GM19452 (cell line): ENCODE measurements around the gene ANO10.
"Not testable (repeated sequence)": the region's sequence is repeated elsewhere in the genome, so short reads cannot be mapped to it uniquely, and the experiment has no call there.

Experiments used
- ATAC-seq: cut with Tn5 transposase; IDR thresholded peaks from one replicate; pipeline ENCODE4 v1.9.1; 2021; ENCODE audit not compliant: unreplicated experiment

The ANO10 gene

GRCh38 chr3:43484926-43485488 is 136.8 kb downstream of the ANO10 start:
- ATAC-seq: no peak

DNA sequence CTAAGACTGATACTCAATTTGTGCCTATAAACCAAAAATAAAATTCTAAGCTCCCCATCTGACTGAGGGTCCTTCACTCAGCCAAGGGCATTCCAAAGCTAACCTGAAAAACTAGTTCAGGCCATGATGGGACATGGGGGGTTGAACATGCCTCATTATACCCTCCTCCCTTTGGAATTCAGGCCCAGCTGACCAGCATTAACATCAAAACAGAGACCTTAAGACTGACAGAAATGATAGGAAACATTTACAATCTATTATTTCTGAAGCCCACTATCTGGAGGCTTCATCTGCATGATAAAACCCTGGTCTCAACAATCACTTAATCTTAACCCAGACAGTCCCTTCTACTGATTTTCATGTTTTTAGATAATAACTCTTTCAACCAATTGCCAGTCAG is 140.4 kb downstream of the ANO10 start:
- ATAC-seq: no peak

- ATAC-seq: not testable (repeated sequence)
Observed at GRCh38 chr3:43478839-43479238, 143.0 kb downstream of the ANO10 start.

DNA sequence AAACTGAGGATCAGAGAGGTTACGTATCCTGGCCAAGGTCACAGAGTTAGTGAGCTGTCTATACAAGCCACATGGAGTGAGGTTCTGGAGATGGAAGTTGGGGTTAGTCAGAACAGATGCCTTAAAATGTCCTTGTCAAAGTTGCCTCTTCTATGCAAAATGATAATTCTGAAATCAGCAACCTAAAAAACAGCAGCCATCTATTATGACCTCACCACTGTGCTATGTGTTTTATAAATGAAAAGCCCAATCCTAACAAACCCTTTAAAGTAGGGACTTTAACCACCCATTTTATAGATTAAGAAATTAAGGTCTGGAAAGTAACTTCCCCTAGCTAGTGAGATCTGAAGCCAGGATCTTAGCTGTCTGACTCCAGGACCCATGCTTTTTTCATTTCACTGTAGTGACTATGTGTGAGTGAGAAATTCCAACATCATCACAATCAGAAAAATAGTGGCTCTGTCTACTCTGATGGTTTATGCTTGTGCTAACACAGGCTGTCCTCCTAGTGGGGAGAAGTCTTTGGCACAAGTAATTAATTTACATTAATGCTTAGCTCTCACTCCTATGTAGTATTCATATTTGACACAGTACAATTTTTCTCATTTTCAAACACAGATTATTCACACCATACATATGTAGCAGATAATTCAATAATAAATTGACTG is 143.6 kb downstream of the ANO10 start:
- no peak for ATAC-seq

- no peak for ATAC-seq
Observed at GRCh38 chr3:43477600-43477999, 144.2 kb downstream of the ANO10 start.

GRCh38 chr3:43473737-43474136 is 148.1 kb downstream of the ANO10 start:
- ATAC-seq: no peak

- ATAC-seq: no peak
Observed at GRCh38 chr3:43473244-43473643, 148.6 kb downstream of the ANO10 start.

DNA sequence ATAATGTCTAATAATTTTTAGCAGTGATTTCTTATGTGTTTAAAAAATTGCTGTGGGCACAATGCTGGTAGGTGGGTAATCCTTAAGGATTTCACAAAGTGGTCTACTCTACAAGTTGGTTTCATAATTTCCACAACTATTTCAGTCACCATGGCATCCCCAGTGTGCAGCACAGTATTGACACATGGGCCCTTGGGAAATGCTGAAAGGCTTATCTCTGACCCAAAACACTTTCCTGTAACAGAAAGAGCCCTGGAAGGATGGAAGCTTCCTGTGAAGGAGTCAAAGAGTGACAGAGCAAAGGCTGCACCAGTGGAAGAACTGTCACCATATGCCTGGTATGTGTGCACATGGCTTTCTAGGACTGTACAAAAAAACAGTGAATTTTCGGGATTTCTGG is 153.7 kb downstream of the ANO10 start:
- no peak for ATAC-seq

DNA sequence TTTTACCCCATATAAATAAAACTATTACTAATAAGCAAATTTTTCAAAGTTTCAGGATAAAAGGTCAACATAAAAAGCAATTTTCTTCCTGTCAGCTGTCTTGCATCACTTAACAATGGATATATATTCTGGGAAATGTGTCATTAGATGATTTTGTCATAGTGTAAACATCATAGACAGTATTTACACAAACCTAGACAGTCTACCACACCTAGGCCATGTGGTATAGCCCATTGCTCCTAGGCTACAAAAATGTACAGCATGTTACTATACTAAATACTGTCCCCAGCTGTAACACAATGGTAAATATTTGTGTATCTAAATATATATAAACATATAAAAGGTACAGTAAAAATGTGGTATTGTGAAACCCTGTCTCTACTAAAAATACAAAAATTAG is 156.7 kb downstream of the ANO10 start:
- no peak for ATAC-seq

GRCh38 chr3:43462566-43462965 is 159.2 kb downstream of the ANO10 start:
- ATAC-seq: not testable (repeated sequence)

GRCh38 chr3:43461345-43461744 is 160.5 kb downstream of the ANO10 start:
- no peak for ATAC-seq

DNA sequence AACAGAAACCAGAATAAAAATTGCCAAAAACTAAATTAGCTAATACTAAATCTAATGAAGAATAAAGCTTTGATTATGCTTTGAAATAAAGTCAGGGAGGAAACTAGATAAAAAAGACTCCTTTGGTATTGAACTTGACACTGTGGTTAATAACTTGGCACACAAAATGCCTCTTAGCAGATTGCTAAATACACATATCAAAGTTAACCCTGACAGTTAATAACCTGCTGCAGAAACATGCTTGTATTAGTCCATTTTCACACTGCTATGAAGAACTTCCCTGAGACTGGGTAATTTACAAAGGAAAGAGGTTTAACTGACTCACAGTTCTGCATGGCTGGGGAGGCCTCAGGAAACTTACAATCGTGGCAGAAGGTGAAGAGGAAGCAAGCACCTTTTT is 164.8 kb downstream of the ANO10 start:
- ATAC-seq: not testable (repeated sequence)

GRCh38 chr3:43455233-43455632 is 166.6 kb downstream of the ANO10 start:
- ATAC-seq: no peak

GRCh38 chr3:43453981-43454380 is 167.8 kb downstream of the ANO10 start:
- no peak for ATAC-seq

DNA sequence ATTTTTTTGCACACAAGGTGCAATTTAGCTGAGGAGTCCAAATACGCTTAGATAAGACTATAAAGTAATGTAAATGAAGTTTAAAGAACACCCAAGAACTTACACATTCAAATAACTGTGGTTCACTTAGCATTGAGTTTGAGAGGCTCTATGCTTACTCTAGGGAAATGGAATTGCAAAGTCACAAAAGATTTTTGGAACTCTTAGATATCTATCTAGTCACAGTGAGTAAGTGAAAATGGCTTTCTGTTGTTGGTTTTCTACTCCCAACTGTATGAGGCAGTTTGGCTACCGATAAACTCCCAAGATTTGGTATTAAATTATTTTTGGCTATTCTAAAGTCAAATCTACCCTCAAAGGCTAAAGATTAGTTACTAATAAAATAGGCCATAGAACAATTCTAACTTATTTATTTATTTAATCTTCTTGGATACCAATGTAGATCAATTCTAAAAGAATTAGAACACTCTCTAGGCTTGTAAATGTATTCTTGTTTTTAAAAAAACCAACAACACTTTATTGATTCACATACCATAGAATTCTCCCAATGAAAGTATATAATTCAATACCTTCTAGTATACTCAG is 170.0 kb downstream of the ANO10 start:
- no peak for ATAC-seq

DNA sequence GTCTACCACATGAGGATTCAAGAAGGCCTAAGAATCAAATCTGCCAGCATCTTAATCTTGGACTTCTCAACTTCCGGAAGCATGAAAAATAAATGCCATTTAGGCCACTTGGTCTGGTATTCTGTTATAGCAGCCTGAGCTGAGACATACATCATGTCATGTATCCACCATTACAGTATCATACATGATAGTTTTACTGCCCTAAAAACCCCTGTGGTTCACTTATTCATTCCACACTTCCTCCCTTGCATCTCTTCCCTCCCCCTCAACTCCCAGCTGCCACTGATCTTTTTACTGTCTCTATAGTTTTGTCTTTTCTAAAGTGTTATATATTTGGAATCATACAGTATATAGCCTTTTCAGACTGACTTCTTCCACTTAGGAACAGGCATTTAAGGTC is 173.7 kb downstream of the ANO10 start:
- ATAC-seq: no peak

- ATAC-seq: no peak
Observed at GRCh38 chr3:43445820-43446219, 176.0 kb downstream of the ANO10 start.

DNA sequence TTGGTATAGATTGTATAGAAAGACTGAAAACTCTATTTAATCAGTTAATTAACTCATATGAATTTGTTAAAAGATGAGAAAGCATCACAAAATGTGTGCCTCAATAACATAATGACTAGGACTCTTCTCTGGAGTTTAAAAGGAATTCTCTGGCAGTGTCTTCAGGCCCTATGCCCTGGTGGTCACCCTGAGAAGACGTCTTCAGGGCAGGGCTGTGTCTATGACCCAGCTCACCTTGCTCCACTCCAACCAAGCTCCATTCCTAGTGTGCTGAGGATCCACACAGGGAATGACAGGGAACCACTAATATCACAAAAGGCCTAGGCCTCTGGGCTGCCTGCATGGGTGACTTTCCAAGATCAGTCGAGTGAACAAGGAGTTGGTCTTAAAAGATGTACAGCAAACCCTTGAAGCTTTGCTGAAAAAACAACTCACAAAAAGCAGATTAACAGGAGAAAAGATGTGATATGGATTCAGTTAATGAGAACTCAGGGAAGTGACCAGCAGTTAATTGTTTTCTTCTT is 178.9 kb downstream of the ANO10 start:
- ATAC-seq: no peak

GRCh38 chr3:43436507-43437140 is 185.2 kb downstream of the ANO10 start:
- no peak for ATAC-seq

DNA sequence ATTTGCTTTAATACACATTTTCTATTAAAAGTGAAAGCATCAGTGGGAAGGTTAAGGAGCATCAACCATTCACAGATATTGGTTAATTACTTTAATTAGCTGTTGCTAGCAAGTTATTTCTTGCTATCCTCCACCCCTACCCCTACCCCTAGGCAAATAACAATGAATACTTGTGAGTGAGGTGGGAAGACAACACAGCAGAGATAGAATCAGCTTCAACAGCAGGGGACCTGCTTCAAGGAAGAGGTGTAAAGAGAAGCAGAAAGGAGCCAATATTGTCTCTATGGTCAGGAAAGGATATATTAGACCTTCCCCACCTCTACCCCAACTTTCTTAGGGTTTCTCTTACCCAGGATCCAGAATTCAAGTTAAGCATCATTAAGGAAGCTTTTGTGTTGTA is 186.1 kb downstream of the ANO10 start:
- ATAC-seq: no peak

- ATAC-seq: no peak
Observed at GRCh38 chr3:43434431-43434830, 187.4 kb downstream of the ANO10 start.

- no peak for ATAC-seq
Observed at GRCh38 chr3:43432462-43432861, 189.3 kb downstream of the ANO10 start.
